ENCODE measurements around the gene NEXMIF.
A peak's percentile ranks its signal among the peaks of the same experiment; 100 is the strongest.

Gene NEXMIF

DNA sequence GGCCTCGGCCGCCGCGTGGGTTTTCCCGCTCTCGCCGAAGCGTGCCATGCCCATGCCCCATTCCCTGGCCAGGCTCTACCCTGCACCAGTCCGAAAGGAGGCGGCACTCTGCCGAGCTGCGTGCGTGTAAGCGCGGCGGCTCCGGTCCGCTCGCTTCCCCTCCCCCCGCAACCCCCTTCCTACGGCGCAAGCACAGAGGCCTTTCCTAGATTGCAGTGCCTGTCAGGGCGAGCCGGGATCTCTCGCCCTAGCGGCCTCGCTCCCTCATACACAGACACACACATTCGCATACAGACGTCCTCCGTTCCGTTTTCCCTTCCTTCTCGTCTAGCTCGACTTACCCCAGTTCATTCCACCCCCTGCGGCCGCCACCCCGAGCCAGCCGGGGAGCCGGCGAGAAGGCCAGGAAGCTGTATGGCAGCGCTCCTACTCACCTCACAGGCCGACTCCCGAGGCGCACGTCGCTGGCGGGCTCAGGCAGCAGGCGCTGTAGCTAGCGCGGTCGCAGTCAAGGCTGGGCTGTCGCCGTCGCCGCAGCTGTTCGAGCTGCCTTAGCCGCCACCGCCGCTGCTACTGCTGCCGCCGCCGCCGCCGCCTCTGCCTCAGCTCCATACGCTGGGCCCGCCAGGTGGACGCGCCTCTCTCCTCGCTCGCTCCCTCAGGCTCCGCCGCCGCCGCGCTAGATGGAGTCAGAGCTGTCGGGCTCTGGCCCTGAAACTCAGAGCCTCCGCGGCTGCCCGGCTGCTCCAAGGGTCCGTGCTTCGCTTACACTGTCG, 615 bp downstream of the NEXMIF start:
- Histone ChIP-seq H3K27ac (peak overlapping the region; percentile 68), H3K27me3 (ENCODE audit: control insufficient read depth, insufficient read depth, low read length) (no peaks in the 10 kb centered on the region), H3K79me2 (no peaks in the 10 kb centered on the region), H2AFZ (peak overlapping the region; percentile 85), H3K9ac (no peak overlapping the region), H3K4me2 (ENCODE audit: low read length) (peak overlapping the region; percentile 69), H3K4me3 (ENCODE audit: low read depth, low read length) (peak overlapping the region; percentile 47), H3K4me1 (no peaks in the 10 kb centered on the region), H3K36me3 (ENCODE audit: control insufficient read depth, insufficient read depth, low read length) (no peaks in the 10 kb centered on the region), H3K9me3 (ENCODE audit: control insufficient read depth, low read length) (no peaks in the 10 kb centered on the region)
- TF ChIP-seq, protein P1, sequence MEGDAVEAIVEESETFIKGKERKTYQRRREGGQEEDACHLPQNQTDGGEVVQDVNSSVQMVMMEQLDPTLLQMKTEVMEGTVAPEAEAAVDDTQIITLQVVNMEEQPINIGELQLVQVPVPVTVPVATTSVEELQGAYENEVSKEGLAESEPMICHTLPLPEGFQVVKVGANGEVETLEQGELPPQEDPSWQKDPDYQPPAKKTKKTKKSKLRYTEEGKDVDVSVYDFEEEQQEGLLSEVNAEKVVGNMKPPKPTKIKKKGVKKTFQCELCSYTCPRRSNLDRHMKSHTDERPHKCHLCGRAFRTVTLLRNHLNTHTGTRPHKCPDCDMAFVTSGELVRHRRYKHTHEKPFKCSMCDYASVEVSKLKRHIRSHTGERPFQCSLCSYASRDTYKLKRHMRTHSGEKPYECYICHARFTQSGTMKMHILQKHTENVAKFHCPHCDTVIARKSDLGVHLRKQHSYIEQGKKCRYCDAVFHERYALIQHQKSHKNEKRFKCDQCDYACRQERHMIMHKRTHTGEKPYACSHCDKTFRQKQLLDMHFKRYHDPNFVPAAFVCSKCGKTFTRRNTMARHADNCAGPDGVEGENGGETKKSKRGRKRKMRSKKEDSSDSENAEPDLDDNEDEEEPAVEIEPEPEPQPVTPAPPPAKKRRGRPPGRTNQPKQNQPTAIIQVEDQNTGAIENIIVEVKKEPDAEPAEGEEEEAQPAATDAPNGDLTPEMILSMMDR (IDR thresholded peaks at IDR 0.05) = no peak

DNA sequence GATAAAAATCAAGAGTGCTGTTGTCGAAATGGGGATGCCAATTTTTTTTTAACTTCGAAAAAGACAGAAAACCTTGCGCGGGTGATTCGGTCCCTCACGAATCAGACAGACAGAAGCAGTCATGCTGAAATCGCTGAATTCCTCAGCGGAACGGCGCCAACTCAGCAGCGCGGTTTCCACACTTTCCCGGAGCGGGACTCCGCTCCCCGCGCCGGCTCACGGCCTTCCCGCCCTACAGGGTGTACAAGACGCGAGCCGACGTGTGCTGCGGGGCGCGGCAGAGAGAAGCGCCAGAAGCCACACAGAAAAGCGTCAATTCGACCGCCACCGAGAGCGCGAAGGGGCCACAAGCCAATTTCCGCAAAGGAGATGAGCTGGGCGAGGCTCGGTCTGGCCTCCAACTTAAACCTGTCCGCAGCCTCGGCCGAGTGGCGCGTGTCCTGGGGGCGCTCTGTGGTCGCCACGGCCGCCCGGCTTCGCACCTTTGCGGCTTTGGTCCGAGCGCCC, 1.3 kb downstream of the NEXMIF start:
- Histone ChIP-seq H3K27me3 (ENCODE audit: control insufficient read depth, insufficient read depth, low read length) (no peaks in the 10 kb centered on the region), H3K27ac (peak overlapping the region; percentile 68), H3K4me1 (no peaks in the 10 kb centered on the region), H3K9me3 (ENCODE audit: control insufficient read depth, low read length) (no peaks in the 10 kb centered on the region), H3K36me3 (ENCODE audit: control insufficient read depth, insufficient read depth, low read length) (no peaks in the 10 kb centered on the region), H3K4me2 (ENCODE audit: low read length) (peak overlapping the region; percentile 69), H3K4me3 (ENCODE audit: low read depth, low read length) (peak overlapping the region; percentile 47), H3K9ac (no peak overlapping the region), H3K79me2 (no peaks in the 10 kb centered on the region), H2AFZ (peak overlapping the region; percentile 85)
- TF ChIP-seq, protein P1 (IDR thresholded peaks at IDR 0.05) = no peak

DNA sequence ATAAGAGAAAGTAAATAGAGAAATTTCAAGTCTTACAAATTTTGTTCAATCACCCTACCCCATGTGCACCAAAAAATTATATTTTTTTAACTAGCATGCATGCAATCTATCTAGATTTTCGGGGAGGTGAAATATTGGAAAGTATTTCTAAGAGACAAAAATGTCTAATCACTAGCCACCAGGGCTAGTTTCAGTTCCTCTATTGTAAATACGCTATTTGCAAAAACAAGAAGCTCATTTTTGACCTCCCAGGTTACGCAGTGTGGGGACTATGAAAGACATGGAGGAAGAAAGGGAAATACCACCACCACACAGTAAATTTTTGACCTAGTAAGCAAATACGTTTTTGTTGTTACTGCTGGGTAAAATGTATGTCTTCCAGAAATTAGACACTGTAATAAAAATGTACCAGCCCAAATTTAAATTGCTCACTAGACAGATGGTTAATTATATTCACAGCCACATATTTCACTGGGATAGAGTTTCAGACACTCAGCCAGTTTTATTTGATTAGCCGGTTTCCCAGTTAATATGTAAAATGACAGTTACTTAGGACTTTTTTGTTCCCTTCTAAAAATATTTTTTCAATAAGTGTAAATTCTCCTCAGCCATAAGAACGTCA, 2.2 kb downstream of the NEXMIF start:
- Histone ChIP-seq H3K79me2 (peaks cover 2% of the 10 kb centered on the region), H3K27ac (no peak overlapping the region), H3K27me3 (ENCODE audit: control insufficient read depth, insufficient read depth, low read length) (no peaks in the 10 kb centered on the region), H3K9me3 (ENCODE audit: control insufficient read depth, low read length) (no peaks in the 10 kb centered on the region), H3K9ac (no peak overlapping the region), H3K4me1 (no peaks in the 10 kb centered on the region), H3K4me3 (ENCODE audit: low read depth, low read length) (no peak overlapping the region), H2AFZ (no peak overlapping the region), H3K4me2 (ENCODE audit: low read length) (no peak overlapping the region), H3K36me3 (ENCODE audit: control insufficient read depth, insufficient read depth, low read length) (no peaks in the 10 kb centered on the region)
- TF ChIP-seq, protein P1 (IDR thresholded peaks at IDR 0.05) = no peak

DNA sequence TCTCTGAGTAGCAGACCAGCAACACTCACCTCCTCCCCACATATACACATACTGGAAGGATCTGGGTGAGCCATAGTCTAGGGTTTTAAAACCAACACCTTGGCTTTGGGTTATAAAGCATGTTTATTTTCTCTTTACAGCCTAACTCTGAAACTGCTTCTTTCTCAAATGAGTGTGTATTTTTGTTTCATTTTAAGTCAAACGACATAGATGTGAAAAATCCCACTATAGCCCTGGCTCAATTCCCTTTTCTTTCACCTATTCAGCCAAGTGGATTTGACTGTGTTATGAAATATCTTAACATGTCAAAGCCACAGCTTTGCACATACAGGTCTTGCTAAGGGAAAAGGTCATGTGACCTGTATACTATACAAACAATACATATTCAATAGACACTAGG, 13.8 kb downstream of the NEXMIF start:
- TF ChIP-seq, protein P1 (IDR thresholded peaks at IDR 0.05) = no peak
- no peaks in the 10 kb centered on the region for H3K4me1 ChIP-seq
- H3K79me2 ChIP-seq = no peaks in the 10 kb centered on the region
- no peak overlapping the region for H3K9ac ChIP-seq
- no peak overlapping the region for H3K27ac ChIP-seq
- no peak overlapping the region for H3K4me3 ChIP-seq (ENCODE audit: low read depth, low read length)
- no peaks in the 10 kb centered on the region for H3K27me3 ChIP-seq (ENCODE audit: control insufficient read depth, insufficient read depth, low read length)
- H3K4me2 ChIP-seq (ENCODE audit: low read length) = no peak overlapping the region
- H3K9me3 ChIP-seq (ENCODE audit: control insufficient read depth, low read length) = no peaks in the 10 kb centered on the region
- no peak overlapping the region for H2AFZ ChIP-seq
- H3K36me3 ChIP-seq (ENCODE audit: control insufficient read depth, insufficient read depth, low read length) = no peaks in the 10 kb centered on the region
